ENCODE measurements around the gene CTAG1A.
"Not testable (repeated sequence)": the region's sequence is repeated elsewhere in the genome, so short reads cannot be mapped to it uniquely, and the experiment has no call there.

GRCh38 chrX:154558060-154558690 is 26.8 kb upstream of the CTAG1A start:
- not testable (repeated sequence) for TF ChIP-seq POLR2A (IDR thresholded peaks at IDR 0.05; ENCODE audit: borderline replicate concordance, extremely low read depth, insufficient read depth, insufficient read length); CTCF (IDR thresholded peaks at IDR 0.05 in 2 of 3, conservative IDR thresholded peaks at IDR 0.05 in 1 of 3; ENCODE audit: borderline replicate concordance in 1 of 3, insufficient read depth in 1 of 3, low read depth in 2 of 3, low read length in 2 of 3); REST (IDR thresholded peaks at IDR 0.05; ENCODE audit: low read depth); POLR2AphosphoS5 (IDR thresholded peaks at IDR 0.05; ENCODE audit: low read depth, low read length)
